Measurements from ENCODE around the gene HEXB. TPM values are rescaled to one million over a fixed set of nuclear protein-coding genes. Genes with fewer than 3 reads are reported as not detected.
"Not testable (repeated sequence)": the region's sequence is repeated elsewhere in the genome, so short reads cannot be mapped to it uniquely, and the experiment has no call there.

The HEXB gene
- total and polyA plus RNA-seq, 9 donors, result 63.5 to 159 (median 88.6) TPM

GRCh38 chr5:74738406-74738805, 53.4 kb downstream of the HEXB start:
- intact Hi-C loops (cut with DNase I), result no loop called here
- 95 to 98% (median 97%) methylated on average over 4 of the region's 4 CpGs for WGBS, 3 donors
- H3K9me3 ChIP-seq, result no peaks in the 10 kb centered on the region
- no peak overlapping the region for H3K4me3 ChIP-seq
- DNase-seq, result no peak
- H3K27me3 ChIP-seq, result no peaks in the 10 kb centered on the region
- H3K27ac ChIP-seq, result no peak overlapping the region
- no peaks in the 10 kb centered on the region for H3K4me1 ChIP-seq (ENCODE audit: insufficient read depth)
- TF ChIP-seq CTCF (IDR thresholded peaks at IDR 0.05), result no peak
- no peak for TF ChIP-seq EP300 (IDR thresholded peaks at IDR 0.05)
- no peak for TF ChIP-seq POLR2A (IDR thresholded peaks at IDR 0.05)
- no peaks in the 10 kb centered on the region for H3K36me3 ChIP-seq

GRCh38 chr5:74748742-74749141, 63.7 kb downstream of the HEXB start:
- H3K9me3 ChIP-seq; H3K27ac ChIP-seq; H3K27me3 ChIP-seq; DNase-seq; H3K4me1 ChIP-seq (ENCODE audit: insufficient read depth); H3K4me3 ChIP-seq; H3K36me3 ChIP-seq; intact Hi-C loops (cut with DNase I): not testable (repeated sequence)
- 97 to 98% (median 98%) methylated on average over 4 of the region's 4 CpGs for WGBS, 3 donors

GRCh38 chr5:74761241-74761640, 76.2 kb downstream of the HEXB start:
- DNase-seq, result no peak
- Histone ChIP-seq H3K9me3 (no peaks in the 10 kb centered on the region), H3K27me3 (no peaks in the 10 kb centered on the region), H3K36me3 (no peaks in the 10 kb centered on the region), H3K4me1 (ENCODE audit: insufficient read depth) (peaks cover 10% of the 10 kb centered on the region), H3K4me3 (no peak overlapping the region), H3K27ac (no peak overlapping the region)
- TF ChIP-seq EP300 (IDR thresholded peaks at IDR 0.05) (no peak), CTCF (IDR thresholded peaks at IDR 0.05) (no peak), POLR2A (IDR thresholded peaks at IDR 0.05) (no peak)
- 79 to 84% (median 81%) methylated on average over 1 of the region's 1 CpG for WGBS, 3 donors
- intact Hi-C loops (cut with DNase I), result no loop called here

- Histone ChIP-seq H3K27ac (no peak overlapping the region), H3K4me3 (no peak overlapping the region), H3K4me1 (ENCODE audit: insufficient read depth) (peaks cover 10% of the 10 kb centered on the region), H3K36me3 (no peaks in the 10 kb centered on the region), H3K27me3 (no peaks in the 10 kb centered on the region), H3K9me3 (no peaks in the 10 kb centered on the region)
- DNase-seq, result no peak
- intact Hi-C loops (cut with DNase I), result no loop called here
- 91 to 93% (median 92%) methylated on average over 2 of the region's 2 CpGs for WGBS, 3 donors
- TF ChIP-seq CTCF (IDR thresholded peaks at IDR 0.05) (no peak), EP300 (IDR thresholded peaks at IDR 0.05) (no peak), POLR2A (IDR thresholded peaks at IDR 0.05) (no peak)
Measured at GRCh38 chr5:74762599-74762998, 77.6 kb downstream of the HEXB start.

GRCh38 chr5:74763504-74763903, 78.5 kb downstream of the HEXB start:
- H3K9me3 ChIP-seq, result no peaks in the 10 kb centered on the region
- no peak for TF ChIP-seq EP300 (IDR thresholded peaks at IDR 0.05)
- TF ChIP-seq POLR2A (IDR thresholded peaks at IDR 0.05), result no peak
- TF ChIP-seq CTCF (IDR thresholded peaks at IDR 0.05), result no peak
- no peaks in the 10 kb centered on the region for H3K27me3 ChIP-seq
- H3K27ac ChIP-seq, result no peak overlapping the region
- H3K4me1 ChIP-seq (ENCODE audit: insufficient read depth), result peaks cover 13% of the 10 kb centered on the region
- H3K36me3 ChIP-seq, result no peaks in the 10 kb centered on the region
- intact Hi-C loops (cut with DNase I), result no loop called here
- DNase-seq, result no peak
- H3K4me3 ChIP-seq, result no peak overlapping the region

Measured in ovary (tissue), 9 donors.